Fibroblast of mammary gland (primary cell): Measurements from ENCODE around the gene SLC9A1.

Source experiments
- DNase-seq: peaks from one replicate; pipeline ENCODE4 v3.0.0-alpha.2; 2010; ENCODE audit warnings: low read depth
- H3K4me3 ChIP-seq: 2 replicates; pipeline ENCODE4 v1.5.1; 2011; ENCODE audit warnings: low read depth, mild to moderate bottlenecking, low read length, moderate library complexity; ENCODE audit not compliant: control insufficient read depth
- CTCF ChIP-seq: conservative IDR thresholded peaks from 2 replicates; pipeline ENCODE4 v1.5.1; 2011; ENCODE audit warnings: low read depth, low read length, inconsistent platforms; ENCODE audit not compliant: control insufficient read depth, insufficient read depth

The SLC9A1 gene

GRCh38 chr1:27141266-27142003, 13.5 kb downstream of the SLC9A1 start:
- TF ChIP-seq CTCF: no peak
- no peak for DNase-seq

GRCh38 chr1:27139980-27140379, 14.9 kb downstream of the SLC9A1 start:
- H3K4me3 ChIP-seq: no peak overlapping the region
- no peak for DNase-seq
- TF ChIP-seq CTCF: no peak

More at GRCh38 chr1:27141266-27142003, 13.5 kb downstream of the SLC9A1 start:
- H3K4me3 ChIP-seq: no peak overlapping the region

- DNase-seq: no peak
- no peak overlapping the region for H3K4me3 ChIP-seq
- TF ChIP-seq CTCF: no peak
These were observed 16.0 kb downstream of the SLC9A1 start for GRCh38 chr1:27138927-27139326.

GRCh38 chr1:27138368-27138767, 16.6 kb downstream of the SLC9A1 start:
- no peak overlapping the region for H3K4me3 ChIP-seq
- no peak for TF ChIP-seq CTCF
- no peak for DNase-seq

GRCh38 chr1:27137544-27138075, 17.3 kb downstream of the SLC9A1 start:
- no peak for DNase-seq
- no peak for TF ChIP-seq CTCF
- H3K4me3 ChIP-seq: no peak overlapping the region

GRCh38 chr1:27136998-27137542, 17.9 kb downstream of the SLC9A1 start:
- TF ChIP-seq CTCF: no peak
- no peak for DNase-seq
- no peak overlapping the region for H3K4me3 ChIP-seq
